HUES64 (cell line): ENCODE data around the gene C2CD3.

Experiments
- H3K27ac ChIP-seq: 2 replicates; pipeline ENCODE4 v1.7.0; 2013; ENCODE audit warnings: low read depth, low read length, inconsistent platforms
- H3K27me3 ChIP-seq: 2 replicates; pipeline ENCODE4 v1.6.1; 2013; ENCODE audit warnings: mild to moderate bottlenecking, low read length; ENCODE audit not compliant: insufficient read depth
- H3K36me3 ChIP-seq: 2 replicates; pipeline ENCODE4 v1.6.1; 2013; ENCODE audit warnings: mild to moderate bottlenecking, low read length; ENCODE audit not compliant: insufficient read depth
- H3K4me1 ChIP-seq: 2 replicates; pipeline ENCODE4 v1.6.1; 2013; ENCODE audit warnings: mild to moderate bottlenecking, low read length, moderate library complexity; ENCODE audit not compliant: insufficient read depth
- H3K4me3 ChIP-seq: 2 replicates; pipeline ENCODE4 v1.5.1; 2013; ENCODE audit warnings: mild to moderate bottlenecking, low read length, moderate library complexity
- H3K9ac ChIP-seq: 2 replicates; pipeline ENCODE4 v1.6.1; 2013; ENCODE audit warnings: mild to moderate bottlenecking, low read depth, low read length
- H3K9me3 ChIP-seq: 2 replicates; pipeline ENCODE4 v1.6.1; 2013; ENCODE audit warnings: low read depth, low read length; ENCODE audit not compliant: insufficient read depth
- WGBS: fragments of 150-250, 120-280 bp; methylation state at CpG from one replicate; pipeline ENCODE4 v1.1.7; 2013; ENCODE audit warnings: missing lambda C conversion rate; 5-methylcytosine and 5-hydroxymethylcytosine counted together

The C2CD3 gene

DNA sequence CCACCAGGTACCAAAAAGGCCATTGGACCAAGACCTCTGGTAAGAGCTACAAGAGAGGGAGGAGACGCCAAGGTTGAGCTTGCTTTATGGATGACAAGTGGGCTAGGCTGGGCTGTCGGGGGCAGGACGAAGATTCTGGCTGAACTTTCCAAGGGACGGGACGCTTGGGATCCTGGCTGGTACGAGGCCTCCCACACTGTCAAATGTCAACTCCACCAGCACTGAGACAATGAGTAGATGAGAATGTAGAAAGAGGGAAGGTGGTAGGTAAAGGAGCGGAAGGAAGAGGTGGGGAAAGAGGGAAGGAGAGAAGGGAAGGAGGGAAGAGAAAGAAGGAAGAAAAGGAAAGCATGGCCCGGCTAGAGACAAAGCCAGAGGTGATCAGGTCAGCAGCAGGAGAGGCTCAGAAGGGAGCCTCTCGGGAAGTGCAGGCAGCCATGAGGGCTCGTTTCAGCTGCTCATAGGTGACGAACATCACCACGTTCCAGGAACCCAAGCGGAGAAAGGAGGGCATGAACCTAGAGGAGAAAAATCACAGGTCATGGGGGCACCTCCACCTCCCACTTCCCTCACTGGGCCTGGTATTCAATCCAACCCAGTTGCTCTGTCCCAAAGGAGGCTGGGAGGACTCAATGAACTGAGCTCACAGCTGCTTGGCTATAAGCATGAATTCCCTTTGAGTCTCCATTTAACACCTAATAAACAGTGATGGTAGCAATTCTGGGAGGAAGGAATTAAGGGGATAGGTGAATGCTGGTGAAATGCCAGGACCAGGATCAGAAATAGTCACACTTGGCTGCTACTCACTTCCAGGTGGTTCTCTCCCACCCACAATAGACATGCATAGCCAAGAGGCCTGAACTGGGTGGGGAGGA is 196.0 kb downstream of the C2CD3 start:
- Histone ChIP-seq H3K9ac (no peak overlapping the region), H3K27ac (no peak overlapping the region), H3K4me3 (no peak overlapping the region), H3K9me3 (no peaks in the 10 kb centered on the region), H3K27me3 (no peaks in the 10 kb centered on the region), H3K4me1 (no peaks in the 10 kb centered on the region), H3K36me3 (peaks cover 58% of the 10 kb centered on the region)
- WGBS = 93% methylated on average over 13 of the region's 13 CpGs

DNA sequence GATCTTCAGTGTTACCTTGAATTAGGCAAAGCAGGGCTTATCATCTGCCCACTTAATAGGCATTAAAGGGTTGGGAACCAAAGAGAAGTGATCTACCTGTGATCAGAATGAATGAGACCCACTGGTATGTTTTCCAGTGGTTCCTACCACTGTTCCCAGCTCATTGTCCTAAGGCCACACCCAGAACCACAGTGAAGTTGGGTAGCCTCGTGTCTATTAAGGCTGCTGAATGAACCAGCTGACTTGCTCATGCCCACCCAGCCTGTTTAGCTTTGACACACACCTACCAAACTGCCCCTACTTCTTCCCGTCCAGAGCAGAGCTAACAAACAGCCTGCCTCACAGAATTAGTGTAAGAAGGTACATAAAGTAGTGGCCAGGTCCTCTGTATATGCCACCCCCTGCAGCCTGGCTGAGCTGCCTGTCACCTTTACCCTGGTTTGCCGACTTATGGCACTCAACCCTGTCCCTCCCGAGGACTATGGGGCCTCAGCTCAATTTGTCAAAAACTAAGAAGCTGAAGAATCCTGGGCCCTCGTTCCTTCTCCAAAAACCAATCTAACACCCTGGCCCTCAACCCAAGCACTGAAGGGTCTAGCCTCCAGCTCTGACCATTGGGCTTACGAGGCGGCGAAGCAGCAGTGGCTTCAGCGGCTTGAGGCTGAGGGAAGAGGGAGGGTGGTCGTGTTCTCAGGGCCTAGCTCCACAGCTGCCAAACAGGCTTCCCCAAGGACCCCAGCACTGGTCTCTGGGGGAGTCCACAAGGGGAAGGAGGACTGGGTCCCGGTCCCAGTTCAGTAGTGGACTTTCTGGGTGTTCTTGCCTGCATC is 198.0 kb downstream of the C2CD3 start:
- no peaks in the 10 kb centered on the region for H3K9me3 ChIP-seq
- WGBS = 89% methylated on average over 11 of the region's 11 CpGs
- H3K27ac ChIP-seq = no peak overlapping the region
- no peaks in the 10 kb centered on the region for H3K4me1 ChIP-seq
- no peak overlapping the region for H3K4me3 ChIP-seq
- no peak overlapping the region for H3K9ac ChIP-seq
- no peaks in the 10 kb centered on the region for H3K27me3 ChIP-seq
- H3K36me3 ChIP-seq = peaks cover 39% of the 10 kb centered on the region

DNA sequence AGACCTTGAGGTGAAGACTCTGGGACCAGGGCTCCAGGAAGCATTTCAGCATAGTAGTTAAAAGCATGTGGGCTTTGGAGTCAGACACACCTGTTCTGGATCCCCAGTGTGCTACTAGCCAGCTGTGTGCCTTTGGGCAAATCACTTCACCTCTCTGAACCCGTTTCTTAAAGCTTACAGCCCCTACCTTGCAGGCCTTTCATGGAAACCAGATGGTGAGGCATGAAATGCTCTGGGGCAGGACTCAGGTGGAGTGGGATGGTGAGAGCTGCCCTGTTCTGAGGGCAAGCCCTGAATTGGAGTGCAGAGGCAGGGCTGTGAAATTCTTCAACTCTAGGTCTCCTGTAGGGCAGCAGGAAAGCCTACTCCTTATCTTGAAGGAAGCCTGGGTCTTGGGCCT is 198.6 kb downstream of the C2CD3 start:
- Histone ChIP-seq H3K4me3 (no peak overlapping the region), H3K9ac (no peak overlapping the region), H3K4me1 (no peaks in the 10 kb centered on the region), H3K27ac (no peak overlapping the region), H3K27me3 (no peaks in the 10 kb centered on the region), H3K36me3 (peaks cover 33% of the 10 kb centered on the region), H3K9me3 (no peaks in the 10 kb centered on the region)
- 94% methylated on average over 1 of the region's 1 CpG for WGBS

DNA sequence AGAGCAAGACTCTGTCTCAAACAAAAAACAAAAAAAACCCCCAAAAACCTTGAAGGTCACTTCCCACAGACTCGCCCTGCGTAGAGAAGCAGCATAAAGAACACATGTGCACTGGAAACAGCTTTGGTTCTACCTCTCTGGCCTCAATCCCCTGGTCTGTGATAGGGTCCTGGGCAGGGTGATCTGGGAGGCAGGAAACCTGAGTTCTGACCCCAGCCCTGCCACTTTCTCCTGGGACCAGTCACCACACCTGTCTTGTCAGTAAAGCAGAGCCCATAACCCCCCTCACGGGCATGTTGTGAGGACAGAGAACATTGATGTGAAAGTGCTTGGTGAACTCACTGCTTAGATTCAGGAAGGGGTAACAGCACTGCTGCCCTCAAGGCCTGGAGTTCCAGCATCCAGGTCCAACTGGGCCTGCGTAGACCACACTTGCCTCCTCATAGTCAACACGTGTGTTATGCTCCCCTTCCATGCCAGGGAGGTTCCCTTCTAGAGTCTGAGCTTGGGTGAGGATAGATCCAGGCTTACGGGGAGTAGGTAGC is 199.6 kb downstream of the C2CD3 start:
- no peaks in the 10 kb centered on the region for H3K27me3 ChIP-seq
- no peaks in the 10 kb centered on the region for H3K4me1 ChIP-seq
- no peaks in the 10 kb centered on the region for H3K9me3 ChIP-seq
- no peak overlapping the region for H3K4me3 ChIP-seq
- no peak overlapping the region for H3K27ac ChIP-seq
- no peak overlapping the region for H3K9ac ChIP-seq
- peaks cover 23% of the 10 kb centered on the region for H3K36me3 ChIP-seq
- 89% methylated on average over 6 of the region's 6 CpGs for WGBS

DNA sequence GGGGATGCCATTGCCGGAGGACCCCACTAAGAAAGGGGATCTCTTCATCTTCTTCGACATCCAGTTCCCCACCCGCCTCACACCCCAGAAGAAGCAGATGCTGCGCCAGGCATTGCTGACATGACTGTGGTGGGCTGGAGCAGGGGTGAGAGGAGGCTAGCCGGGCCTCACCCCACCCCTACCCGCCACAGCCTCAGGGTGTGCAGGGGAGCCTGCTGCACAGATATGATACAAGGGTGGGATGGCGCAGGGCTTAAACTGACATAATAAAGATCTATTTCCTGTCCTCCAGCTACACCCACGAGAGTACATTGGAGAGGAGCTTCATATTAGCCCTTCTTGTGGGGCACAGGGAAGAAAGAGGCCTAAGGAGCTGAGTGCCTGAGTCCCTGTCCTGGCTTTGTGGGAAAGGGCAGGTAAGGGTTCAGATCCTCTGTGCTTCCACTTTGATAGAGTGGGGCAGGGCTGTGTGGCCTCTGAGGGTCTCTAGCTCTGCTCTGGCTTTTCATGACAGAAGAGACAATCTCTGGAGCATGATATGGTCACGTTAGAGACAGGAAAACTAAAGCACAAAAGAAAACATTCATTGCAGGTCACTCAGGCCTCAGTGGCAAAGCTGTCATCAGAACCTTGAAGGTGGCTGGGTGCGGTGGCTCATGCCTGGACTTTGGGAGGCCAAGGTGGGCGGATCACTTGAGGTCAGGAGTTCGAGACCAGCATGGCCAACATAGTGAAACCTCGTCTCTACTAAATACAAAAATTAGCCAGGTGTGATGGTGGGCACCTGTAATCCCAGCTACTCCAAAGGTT is 200.6 kb downstream of the C2CD3 start:
- H3K27me3 ChIP-seq = no peaks in the 10 kb centered on the region
- H3K36me3 ChIP-seq = peaks cover 14% of the 10 kb centered on the region
- H3K27ac ChIP-seq = no peak overlapping the region
- no peaks in the 10 kb centered on the region for H3K9me3 ChIP-seq
- H3K9ac ChIP-seq = no peak overlapping the region
- WGBS = 86% methylated on average over 13 of the region's 13 CpGs
- no peaks in the 10 kb centered on the region for H3K4me1 ChIP-seq
- no peak overlapping the region for H3K4me3 ChIP-seq

DNA sequence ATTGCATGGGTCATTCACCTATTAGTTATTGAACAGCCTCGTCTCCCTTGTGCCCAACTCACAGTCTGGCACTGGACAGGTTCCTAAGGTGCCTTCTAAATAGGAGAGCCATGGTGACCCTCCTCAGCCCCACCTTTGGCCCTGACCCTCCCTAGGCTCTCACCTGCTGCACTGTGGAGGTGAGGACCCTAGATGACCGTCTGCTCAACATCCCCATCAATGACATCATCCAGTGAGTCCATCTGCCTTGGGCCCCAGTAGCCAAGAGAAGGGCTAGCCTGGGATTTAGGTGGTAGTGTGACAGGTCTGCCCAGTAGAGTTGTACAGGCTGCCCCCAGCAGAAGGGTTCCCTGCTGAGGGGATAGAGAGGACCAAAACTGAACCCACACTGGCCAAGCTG is 201.7 kb downstream of the C2CD3 start:
- WGBS = 83% methylated on average over 2 of the region's 2 CpGs
- Histone ChIP-seq H3K9ac (no peak overlapping the region), H3K27me3 (no peaks in the 10 kb centered on the region)

DNA sequence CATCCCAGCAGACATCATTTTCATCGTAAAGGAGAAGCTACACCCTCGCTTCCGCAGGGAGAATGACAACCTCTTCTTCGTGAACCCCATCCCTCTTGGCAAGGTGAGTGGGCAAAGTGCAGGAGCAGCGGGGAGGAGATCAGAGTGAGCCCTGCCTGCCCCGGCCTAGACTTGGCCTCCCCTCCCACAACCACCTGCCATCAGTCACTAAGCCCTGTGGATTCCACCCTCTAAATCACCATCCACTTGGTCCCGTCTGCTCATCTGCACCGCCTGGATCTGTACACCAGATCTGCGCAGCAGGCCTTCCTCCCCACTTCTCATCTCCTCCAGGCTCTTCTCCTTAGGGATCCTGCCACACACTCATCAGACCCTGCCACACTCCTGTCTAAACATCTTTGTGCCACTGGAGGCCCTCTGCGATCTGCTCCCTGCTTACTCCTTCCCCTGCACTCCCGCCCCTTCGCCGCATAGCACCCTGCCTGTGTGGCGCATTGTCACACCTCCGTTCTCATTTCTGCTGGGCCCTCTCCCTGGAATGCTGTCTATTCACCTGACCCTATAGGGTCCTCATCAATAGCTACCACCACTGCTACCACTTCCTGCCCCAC is 202.3 kb downstream of the C2CD3 start:
- Histone ChIP-seq H3K36me3 (no peaks in the 10 kb centered on the region), H3K9me3 (no peaks in the 10 kb centered on the region), H3K4me3 (no peak overlapping the region), H3K27ac (no peak overlapping the region), H3K4me1 (no peaks in the 10 kb centered on the region), H3K9ac (no peak overlapping the region), H3K27me3 (no peaks in the 10 kb centered on the region)
- 85% methylated on average over 15 of the region's 15 CpGs for WGBS

More for the DNA sequence above, 201.7 kb downstream of the C2CD3 start:
- Histone ChIP-seq H3K9me3 (no peaks in the 10 kb centered on the region), H3K36me3 (peaks cover 3% of the 10 kb centered on the region; the same call in 1 of the 2 replicates), H3K4me3 (no peak overlapping the region), H3K27ac (no peak overlapping the region), H3K4me1 (no peaks in the 10 kb centered on the region)

DNA sequence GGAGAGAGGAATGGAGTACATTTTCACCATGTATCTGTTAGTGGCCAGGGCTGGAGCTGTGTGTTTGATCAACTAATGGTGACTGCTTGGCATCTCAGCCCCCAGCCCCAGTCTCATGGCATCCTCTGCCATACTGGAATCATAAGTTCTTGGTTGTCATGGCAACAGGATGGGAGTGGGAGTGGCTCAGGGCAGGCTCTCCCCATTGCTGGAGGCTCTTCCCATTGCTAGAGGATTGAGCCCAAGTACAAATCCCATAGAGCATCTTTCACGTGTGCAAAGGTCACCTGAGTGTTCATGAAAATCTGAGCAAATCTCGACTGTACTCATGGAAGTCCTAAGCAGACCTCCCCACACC is 205.1 kb downstream of the C2CD3 start:
- Histone ChIP-seq H3K4me3 (no peak overlapping the region), H3K27ac (no peak overlapping the region), H3K9me3 (no peaks in the 10 kb centered on the region), H3K4me1 (no peaks in the 10 kb centered on the region), H3K36me3 (no peaks in the 10 kb centered on the region), H3K9ac (no peak overlapping the region), H3K27me3 (no peaks in the 10 kb centered on the region)
- 93% methylated on average over 2 of the region's 2 CpGs for WGBS

DNA sequence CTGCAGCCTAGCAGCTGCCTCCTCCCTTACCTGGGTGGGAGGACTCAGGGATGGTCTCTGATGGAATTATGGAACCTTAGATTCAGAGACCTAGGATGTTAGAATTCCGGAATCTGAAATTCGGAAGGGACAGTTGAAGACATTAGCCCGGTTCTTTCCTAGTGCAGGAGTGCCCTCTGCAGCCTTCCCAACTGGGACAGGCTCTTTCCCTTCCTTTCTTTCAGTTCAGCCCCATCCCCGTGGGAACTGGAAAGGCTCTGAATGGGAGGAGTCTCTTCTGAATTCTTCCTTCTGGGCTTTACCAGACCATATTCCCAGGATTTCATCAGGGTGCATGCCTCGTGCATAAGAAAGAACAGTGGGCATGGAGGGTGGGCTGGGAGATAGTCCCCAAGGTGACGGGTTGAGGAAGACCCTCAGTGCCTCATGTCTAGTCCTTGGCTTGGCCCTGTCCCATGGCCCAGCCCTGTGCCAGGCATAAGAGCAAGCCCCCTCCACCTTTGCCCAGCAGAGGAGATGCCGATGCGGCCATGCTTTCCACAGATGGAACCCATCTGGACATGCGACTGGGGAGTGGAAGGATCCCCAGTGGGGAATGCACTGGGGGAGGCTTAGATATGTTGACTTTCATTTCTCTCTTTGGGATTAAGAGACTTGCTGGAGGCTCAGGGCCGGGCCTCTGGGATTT is 205.6 kb downstream of the C2CD3 start:
- H3K4me1 ChIP-seq = no peaks in the 10 kb centered on the region
- no peaks in the 10 kb centered on the region for H3K36me3 ChIP-seq
- WGBS = 79% methylated on average over 10 of the region's 10 CpGs
- no peaks in the 10 kb centered on the region for H3K9me3 ChIP-seq
- H3K9ac ChIP-seq = no peak overlapping the region
- no peak overlapping the region for H3K27ac ChIP-seq
- peak overlapping the region; percentile 23; the same call in 1 of the 2 replicates for H3K4me3 ChIP-seq
- H3K27me3 ChIP-seq = no peaks in the 10 kb centered on the region

DNA sequence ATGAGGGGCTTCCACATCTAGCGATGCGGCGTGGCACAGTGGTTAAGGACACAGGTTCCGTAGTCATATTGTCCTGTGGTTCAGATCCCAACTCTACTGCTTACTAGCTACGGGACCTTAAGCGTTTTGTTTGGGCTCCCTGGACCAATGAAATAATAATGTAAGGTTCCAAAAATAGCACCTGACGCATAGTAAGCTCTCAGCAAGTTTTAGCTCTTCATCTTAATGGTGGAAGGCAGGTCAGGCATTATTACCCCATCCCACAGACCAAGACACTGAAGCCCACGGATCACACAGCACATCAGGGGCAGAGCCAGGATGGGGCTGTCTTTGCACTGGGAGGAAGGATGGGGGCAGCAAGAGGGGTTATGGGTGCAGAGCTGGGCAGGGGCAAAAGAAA is 206.9 kb downstream of the C2CD3 start:
- Histone ChIP-seq H3K4me3 (no peak overlapping the region), H3K27ac (no peak overlapping the region), H3K9ac (no peak overlapping the region), H3K27me3 (no peaks in the 10 kb centered on the region), H3K9me3 (no peaks in the 10 kb centered on the region), H3K36me3 (no peaks in the 10 kb centered on the region), H3K4me1 (no peaks in the 10 kb centered on the region)
- WGBS = 91% methylated on average over 7 of the region's 8 CpGs
